ENCODE measurements around the gene IBSP.
A peak's percentile ranks its signal among the peaks of the same experiment; 100 is the strongest.

Gene IBSP

GRCh38 chr4:87835743-87836142, 36.4 kb downstream of the IBSP start:
- H3K4me1 ChIP-seq (ENCODE audit: control insufficient read depth, insufficient read depth, low read length) = no peaks in the 10 kb centered on the region
- H3K9me3 ChIP-seq (ENCODE audit: control insufficient read depth in 2 of 2, low read length in 2 of 2) = no peaks in the 10 kb centered on the region
- H3K27me3 ChIP-seq (ENCODE audit: control insufficient read depth in 1 of 2, insufficient read depth in 2 of 2, low read length in 2 of 2) = no peaks in the 10 kb centered on the region
- H3K36me3 ChIP-seq (ENCODE audit: control insufficient read depth in 2 of 2, insufficient read depth in 2 of 2, low read length in 2 of 2) = no peaks in the 10 kb centered on the region
- H3K9ac ChIP-seq (ENCODE audit: low read length in 2 of 2) = no peak overlapping the region
- H3K27ac ChIP-seq (ENCODE audit: low read length) = no peak overlapping the region
- H3K4me3 ChIP-seq (ENCODE audit: low read length in 2 of 2) = no peak overlapping the region

- Histone ChIP-seq H3K27ac (ENCODE audit: low read length) (no peak overlapping the region), H3K4me3 (ENCODE audit: low read length in 2 of 2) (no peak overlapping the region), H3K36me3 (ENCODE audit: control insufficient read depth in 2 of 2, insufficient read depth in 2 of 2, low read length in 2 of 2) (no peaks in the 10 kb centered on the region), H3K9ac (ENCODE audit: low read length in 2 of 2) (no peak overlapping the region), H3K9me3 (ENCODE audit: control insufficient read depth in 2 of 2, low read length in 2 of 2) (no peaks in the 10 kb centered on the region), H3K27me3 (ENCODE audit: control insufficient read depth in 1 of 2, insufficient read depth in 2 of 2, low read length in 2 of 2) (no peaks in the 10 kb centered on the region), H3K4me1 (ENCODE audit: control insufficient read depth, insufficient read depth, low read length) (no peaks in the 10 kb centered on the region)
Measured at GRCh38 chr4:87838205-87838604, 38.9 kb downstream of the IBSP start.

GRCh38 chr4:87838890-87839591, 39.7 kb downstream of the IBSP start:
- H3K4me3 ChIP-seq (ENCODE audit: low read length in 2 of 2) = peak overlapping the region in 1 of 2 donors; percentile 23
- no peaks in the 10 kb centered on the region for H3K36me3 ChIP-seq (ENCODE audit: control insufficient read depth in 2 of 2, insufficient read depth in 2 of 2, low read length in 2 of 2)
- no peaks in the 10 kb centered on the region for H3K4me1 ChIP-seq (ENCODE audit: control insufficient read depth, insufficient read depth, low read length)
- peak overlapping the region in 1 of 2 donors; percentile 4 for H3K9ac ChIP-seq (ENCODE audit: low read length in 2 of 2)
- H3K27ac ChIP-seq (ENCODE audit: low read length) = no peak overlapping the region
- no peaks in the 10 kb centered on the region for H3K9me3 ChIP-seq (ENCODE audit: control insufficient read depth in 2 of 2, low read length in 2 of 2)
- no peaks in the 10 kb centered on the region for H3K27me3 ChIP-seq (ENCODE audit: control insufficient read depth in 1 of 2, insufficient read depth in 2 of 2, low read length in 2 of 2)

GRCh38 chr4:87839592-87839946, 40.2 kb downstream of the IBSP start:
- Histone ChIP-seq H3K9ac (ENCODE audit: low read length in 2 of 2) (no peak overlapping the region), H3K4me3 (ENCODE audit: low read length in 2 of 2) (no peak overlapping the region), H3K4me1 (ENCODE audit: control insufficient read depth, insufficient read depth, low read length) (no peaks in the 10 kb centered on the region), H3K27ac (ENCODE audit: low read length) (no peak overlapping the region), H3K9me3 (ENCODE audit: control insufficient read depth in 2 of 2, low read length in 2 of 2) (no peaks in the 10 kb centered on the region), H3K36me3 (ENCODE audit: control insufficient read depth in 2 of 2, insufficient read depth in 2 of 2, low read length in 2 of 2) (no peaks in the 10 kb centered on the region), H3K27me3 (ENCODE audit: control insufficient read depth in 1 of 2, insufficient read depth in 2 of 2, low read length in 2 of 2) (no peaks in the 10 kb centered on the region)

- no peaks in the 10 kb centered on the region for H3K36me3 ChIP-seq (ENCODE audit: control insufficient read depth in 2 of 2, insufficient read depth in 2 of 2, low read length in 2 of 2)
- no peak overlapping the region for H3K9ac ChIP-seq (ENCODE audit: low read length in 2 of 2)
- no peaks in the 10 kb centered on the region for H3K27me3 ChIP-seq (ENCODE audit: control insufficient read depth in 1 of 2, insufficient read depth in 2 of 2, low read length in 2 of 2)
- no peaks in the 10 kb centered on the region for H3K9me3 ChIP-seq (ENCODE audit: control insufficient read depth in 2 of 2, low read length in 2 of 2)
- no peak overlapping the region for H3K27ac ChIP-seq (ENCODE audit: low read length)
- H3K4me3 ChIP-seq (ENCODE audit: low read length in 2 of 2) = no peak overlapping the region
- no peaks in the 10 kb centered on the region for H3K4me1 ChIP-seq (ENCODE audit: control insufficient read depth, insufficient read depth, low read length)
Measured at GRCh38 chr4:87840149-87840548, 40.8 kb downstream of the IBSP start.

DNA sequence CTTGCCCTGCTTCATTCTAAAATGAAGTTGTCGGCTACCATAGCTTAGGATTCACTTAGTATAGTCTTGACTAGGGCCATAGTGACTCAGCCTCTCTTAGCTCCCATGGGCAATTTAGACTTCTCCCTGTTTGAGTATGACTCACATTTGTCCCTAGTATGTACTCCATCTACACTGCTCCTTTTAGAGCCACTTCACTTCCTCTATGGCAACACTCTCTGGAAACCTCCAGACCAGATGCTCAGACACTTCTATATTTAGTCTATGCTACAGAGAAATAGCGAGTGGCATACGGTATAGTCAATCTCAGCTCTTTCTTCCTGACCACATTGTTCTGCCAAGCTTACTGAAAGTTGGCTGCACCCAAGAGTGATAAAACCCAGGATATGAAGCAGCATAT, 44.6 kb downstream of the IBSP start:
- H3K27me3 ChIP-seq (ENCODE audit: control insufficient read depth in 1 of 2, insufficient read depth in 2 of 2, low read length in 2 of 2) = no peaks in the 10 kb centered on the region
- H3K4me1 ChIP-seq (ENCODE audit: control insufficient read depth, insufficient read depth, low read length) = no peaks in the 10 kb centered on the region
- H3K4me3 ChIP-seq (ENCODE audit: low read length in 2 of 2) = no peak overlapping the region
- H3K9me3 ChIP-seq (ENCODE audit: control insufficient read depth in 2 of 2, low read length in 2 of 2) = no peaks in the 10 kb centered on the region
- no peak overlapping the region for H3K27ac ChIP-seq (ENCODE audit: low read length)
- no peaks in the 10 kb centered on the region for H3K36me3 ChIP-seq (ENCODE audit: control insufficient read depth in 2 of 2, insufficient read depth in 2 of 2, low read length in 2 of 2)
- H3K9ac ChIP-seq (ENCODE audit: low read length in 2 of 2) = no peak overlapping the region

DNA sequence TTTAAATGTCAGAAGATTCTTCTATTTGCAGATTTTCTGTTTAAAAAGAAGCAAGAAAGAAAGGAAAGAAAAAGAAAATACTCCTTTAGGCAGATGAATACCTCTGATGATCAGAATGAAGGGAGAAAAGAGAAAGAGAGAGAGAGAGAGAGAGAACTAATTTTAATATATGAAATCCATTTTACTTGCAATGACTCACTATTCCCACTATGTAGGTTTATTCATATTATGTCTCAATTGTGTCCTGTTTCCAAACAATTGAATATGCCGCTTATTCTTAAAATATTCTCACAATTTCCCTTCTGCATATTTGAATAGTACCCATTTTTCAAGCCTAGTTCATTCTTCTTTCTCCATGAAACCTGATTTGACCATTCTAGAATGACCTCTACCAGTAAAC, 45.1 kb downstream of the IBSP start:
- no peaks in the 10 kb centered on the region for H3K36me3 ChIP-seq (ENCODE audit: control insufficient read depth in 2 of 2, insufficient read depth in 2 of 2, low read length in 2 of 2)
- no peaks in the 10 kb centered on the region for H3K4me1 ChIP-seq (ENCODE audit: control insufficient read depth, insufficient read depth, low read length)
- no peak overlapping the region for H3K4me3 ChIP-seq (ENCODE audit: low read length in 2 of 2)
- no peak overlapping the region for H3K9ac ChIP-seq (ENCODE audit: low read length in 2 of 2)
- no peaks in the 10 kb centered on the region for H3K9me3 ChIP-seq (ENCODE audit: control insufficient read depth in 2 of 2, low read length in 2 of 2)
- H3K27me3 ChIP-seq (ENCODE audit: control insufficient read depth in 1 of 2, insufficient read depth in 2 of 2, low read length in 2 of 2) = no peaks in the 10 kb centered on the region
- no peak overlapping the region for H3K27ac ChIP-seq (ENCODE audit: low read length)

DNA sequence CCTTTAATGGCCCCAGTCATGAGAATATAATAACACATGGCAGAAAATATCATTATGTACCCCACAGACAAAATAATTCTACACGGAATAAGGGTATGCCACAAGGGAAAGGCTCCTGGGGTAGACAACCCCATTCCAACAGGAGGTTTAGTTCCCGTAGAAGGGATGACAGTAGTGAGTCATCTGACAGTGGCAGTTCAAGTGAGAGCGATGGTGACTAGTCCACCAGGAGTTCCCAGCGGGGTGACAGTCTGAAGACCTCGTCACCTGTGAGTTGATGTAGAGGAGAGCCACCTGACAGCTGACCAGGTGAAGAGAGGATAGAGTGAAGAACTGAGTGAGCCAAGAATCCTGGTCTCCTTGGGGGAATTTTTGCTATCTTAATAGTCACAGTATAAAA, 46.9 kb downstream of the IBSP start:
- H3K4me3 ChIP-seq (ENCODE audit: low read length in 2 of 2) = no peak overlapping the region

GRCh38 chr4:87848622-87849351, 49.4 kb downstream of the IBSP start:
- Histone ChIP-seq H3K9me3 (ENCODE audit: control insufficient read depth in 2 of 2, low read length in 2 of 2) (no peaks in the 10 kb centered on the region), H3K4me1 (ENCODE audit: control insufficient read depth, insufficient read depth, low read length) (no peaks in the 10 kb centered on the region), H3K9ac (ENCODE audit: low read length in 2 of 2) (peak overlapping the region in 1 of 2 donors; percentile 1), H3K27ac (ENCODE audit: low read length) (no peak overlapping the region), H3K4me3 (ENCODE audit: low read length in 2 of 2) (peak overlapping the region; percentile 37 to 58), H3K27me3 (ENCODE audit: control insufficient read depth in 1 of 2, insufficient read depth in 2 of 2, low read length in 2 of 2) (no peaks in the 10 kb centered on the region), H3K36me3 (ENCODE audit: control insufficient read depth in 2 of 2, insufficient read depth in 2 of 2, low read length in 2 of 2) (no peaks in the 10 kb centered on the region)

More for the DNA sequence above, 46.9 kb downstream of the IBSP start:
- H3K36me3 ChIP-seq (ENCODE audit: control insufficient read depth in 2 of 2, insufficient read depth in 2 of 2, low read length in 2 of 2) = no peaks in the 10 kb centered on the region
- H3K9ac ChIP-seq (ENCODE audit: low read length in 2 of 2) = no peak overlapping the region
- H3K27ac ChIP-seq (ENCODE audit: low read length) = no peak overlapping the region
- H3K9me3 ChIP-seq (ENCODE audit: control insufficient read depth in 2 of 2, low read length in 2 of 2) = no peaks in the 10 kb centered on the region
- H3K27me3 ChIP-seq (ENCODE audit: control insufficient read depth in 1 of 2, insufficient read depth in 2 of 2, low read length in 2 of 2) = no peaks in the 10 kb centered on the region
- no peaks in the 10 kb centered on the region for H3K4me1 ChIP-seq (ENCODE audit: control insufficient read depth, insufficient read depth, low read length)

DNA sequence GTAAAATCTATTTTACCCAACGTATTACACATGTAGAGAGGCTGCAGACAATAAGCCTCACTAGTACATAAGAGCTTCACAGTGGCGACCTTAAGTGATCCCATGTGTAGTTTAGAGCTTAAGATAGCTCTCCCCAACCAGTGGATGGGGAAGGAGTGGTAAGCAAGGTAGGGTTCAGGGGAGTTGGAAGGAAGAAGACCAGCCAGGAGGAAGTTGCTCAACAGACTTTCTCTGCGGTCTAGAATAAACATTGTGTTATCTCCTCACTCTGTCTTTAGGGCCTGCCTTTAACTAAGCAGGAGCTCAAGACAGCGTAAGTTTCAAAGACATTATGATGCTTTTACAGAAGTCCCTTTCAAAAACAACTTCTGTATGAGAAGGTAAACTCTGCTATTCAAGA, 50.3 kb downstream of the IBSP start:
- no peak overlapping the region for H3K9ac ChIP-seq (ENCODE audit: low read length in 2 of 2)
- no peaks in the 10 kb centered on the region for H3K36me3 ChIP-seq (ENCODE audit: control insufficient read depth in 2 of 2, insufficient read depth in 2 of 2, low read length in 2 of 2)
- no peak overlapping the region for H3K4me3 ChIP-seq (ENCODE audit: low read length in 2 of 2)
- no peaks in the 10 kb centered on the region for H3K27me3 ChIP-seq (ENCODE audit: control insufficient read depth in 1 of 2, insufficient read depth in 2 of 2, low read length in 2 of 2)
- no peak overlapping the region for H3K27ac ChIP-seq (ENCODE audit: low read length)
- H3K9me3 ChIP-seq (ENCODE audit: control insufficient read depth in 2 of 2, low read length in 2 of 2) = no peaks in the 10 kb centered on the region
- H3K4me1 ChIP-seq (ENCODE audit: control insufficient read depth, insufficient read depth, low read length) = no peaks in the 10 kb centered on the region

DNA sequence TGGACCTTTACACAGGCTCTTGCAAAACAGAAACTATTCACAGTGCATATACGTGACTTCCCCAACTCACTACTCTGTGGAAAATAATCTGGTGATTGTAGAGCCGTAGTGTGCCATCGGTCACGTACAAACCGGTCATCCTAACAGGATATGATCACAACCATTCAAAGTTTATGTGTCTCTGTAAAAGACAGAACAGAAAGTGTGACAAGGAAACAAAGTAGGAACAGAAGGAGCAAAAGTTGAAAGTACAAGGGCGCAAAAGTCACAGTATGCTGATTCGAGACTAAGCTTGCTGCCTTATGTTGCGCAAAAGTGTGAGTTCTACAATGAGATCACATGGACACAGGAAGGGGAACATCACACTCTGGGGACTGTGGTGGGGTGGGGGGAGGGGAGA, 52.0 kb downstream of the IBSP start:
- no peaks in the 10 kb centered on the region for H3K27me3 ChIP-seq (ENCODE audit: control insufficient read depth in 1 of 2, insufficient read depth in 2 of 2, low read length in 2 of 2)
- H3K36me3 ChIP-seq (ENCODE audit: control insufficient read depth in 2 of 2, insufficient read depth in 2 of 2, low read length in 2 of 2) = no peaks in the 10 kb centered on the region
- H3K27ac ChIP-seq (ENCODE audit: low read length) = no peak overlapping the region
- no peak overlapping the region for H3K4me3 ChIP-seq (ENCODE audit: low read length in 2 of 2)
- no peaks in the 10 kb centered on the region for H3K4me1 ChIP-seq (ENCODE audit: control insufficient read depth, insufficient read depth, low read length)
- no peaks in the 10 kb centered on the region for H3K9me3 ChIP-seq (ENCODE audit: control insufficient read depth in 2 of 2, low read length in 2 of 2)
- H3K9ac ChIP-seq (ENCODE audit: low read length in 2 of 2) = no peak overlapping the region
